ENCODE measurements around the gene MAP4K2.

GRCh38 chr11:64813826-64814225 lies 10.8 kb upstream of the MAP4K2 start:
- TF ChIP-seq REST (IDR thresholded peaks at IDR 0.05; ENCODE audit: low read depth, low read length) (no peak), USF2 (IDR thresholded peaks at IDR 0.05; ENCODE audit: borderline replicate concordance, low read depth, low read length) (no peak), CTCF (IDR thresholded peaks at IDR 0.05) (no peak)
